ENCODE results near the gene DERL3. TPM values are rescaled to one million over a fixed set of nuclear protein-coding genes. Genes with fewer than 3 reads are reported as not detected.
A peak's percentile ranks its signal among the peaks of the same experiment; 100 is the strongest.

The DERL3 gene
- total and polyA plus RNA-seq, 2 of the 13 experiments (the other 11 are each of a cell fraction or from before 2014, with no cell fraction given) = not detected

GRCh38 chr22:23791738-23792645, 46.8 kb downstream of the DERL3 start:
- Histone ChIP-seq H3K4me1 (ENCODE audit: insufficient read depth, low read length) (peaks cover 27% of the 10 kb centered on the region), H4K20me1 (ENCODE audit: insufficient read depth, low read length) (peaks cover 23% of the 10 kb centered on the region), H3K79me2 (ENCODE audit: insufficient read depth, low read length) (peaks cover 54% of the 10 kb centered on the region), H3K36me3 (replicated peaks in 1 of 2; ENCODE audit: control insufficient read depth in 1 of 2, insufficient read depth in 2 of 2, low read length in 2 of 2) (peaks cover 14 to 48% of the 10 kb centered on the region in 2 experiments), H3K4me2 (ENCODE audit: low read depth, low read length) (no peak overlapping the region), H3K27ac (ENCODE audit: extremely low read length, insufficient read depth, low read length) (no peak overlapping the region), H3K9ac (ENCODE audit: insufficient read depth, low read depth, low read length) (no peak overlapping the region), H3K9me3 (ENCODE audit: low read length) (no peaks in the 10 kb centered on the region), H3K4me3 (replicated peaks in 1 of 3; ENCODE audit: insufficient read depth in 1 of 3, low read depth in 2 of 3, low read length in 3 of 3) (no peak overlapping the region), H2AFZ (ENCODE audit: low read length) (no peak overlapping the region), H3K27me3 (ENCODE audit: control insufficient read depth in 1 of 2, insufficient read depth in 2 of 2, low read length in 2 of 2) (no peaks in the 10 kb centered on the region)
- intact Hi-C loops (cut with micrococcal nuclease; ENCODE audit: unreplicated experiment) = no loop called here
- ATAC-seq = no peak
- TF ChIP-seq KLF12 (CRISPR knock-in tag; IDR thresholded peaks at IDR 0.05; ENCODE audit: borderline replicate concordance) (no peak), PTBP1 (IDR thresholded peaks at IDR 0.05; ENCODE audit: low read depth, low read length, poor library complexity, severe bottlenecking) (no peak), ZNF713 (CRISPR knock-in tag; IDR thresholded peaks at IDR 0.05) (no peak), ZNF773 (CRISPR knock-in tag; IDR thresholded peaks at IDR 0.05; ENCODE audit: borderline replicate concordance) (no peak), ZNF891 (CRISPR knock-in tag; IDR thresholded peaks at IDR 0.05) (0 out of 2 replicates have a peak, but pooled peaks have one; percentile 37), TOPORS (CRISPR knock-in tag; IDR thresholded peaks at IDR 0.05) (no peak), ZNF83 (CRISPR knock-in tag; IDR thresholded peaks at IDR 0.05; ENCODE audit: borderline replicate concordance) (no peak), RFX3 (CRISPR knock-in tag; IDR thresholded peaks at IDR 0.05) (no peak), RBM39 (IDR thresholded peaks at IDR 0.05; ENCODE audit: low read depth, low read length, poor library complexity, severe bottlenecking) (no peak), RBFOX2 (IDR thresholded peaks at IDR 0.05; ENCODE audit: low read depth, low read length) (0 out of 2 replicates have a peak, but pooled peaks have one; percentile 22), MXD4 (CRISPR knock-in tag; IDR thresholded peaks at IDR 0.05) (no peak), ZNF512 (CRISPR knock-in tag; IDR thresholded peaks at IDR 0.05) (no peak)
- 98% methylated on average over 18 of the region's 25 CpGs for WGBS (ENCODE audit: low lambda C conversion rate)
- no peak for FAIRE-seq
- CTCF ChIA-PET (ENCODE audit: low intra/inter-chr PET ratio, low total read pairs) = no interaction called here
- no TSS peak for BruUV-seq (replicated peaks)
- POLR2A ChIA-PET = interaction anchor here (1.4 kb wide), 1 partner anchor 18 kb away, joined by 5 read pairs; no protein-coding TSS in a partner anchor
- no peak for DNase-seq (ENCODE audit: low spot score)
- in situ Hi-C loops (cut with HindIII; ENCODE audit: extremely low pct_ligation_motif_present, low pct_unique_long_range_greater_than_20kb) = no loop called here
